Progenitor cell of endocrine pancreas (in vitro differentiated cells): ENCODE data around the gene TMEM63B. TPM values are rescaled to one million over a fixed set of nuclear protein-coding genes. Genes with fewer than 3 reads are reported as not detected.

ENCODE experiments used
- DNase-seq: peaks from one replicate; pipeline ENCODE4 v3.0.0; 2021; ENCODE audit warnings: low spot score; ENCODE audit not compliant: unreplicated experiment
- H3K27ac Mint-ChIP-seq: 2 replicates; pipeline ENCODE4 v1.8.0; 2021; ENCODE audit warnings: mild to moderate bottlenecking, moderate library complexity, mixed read lengths
- H3K27me3 Mint-ChIP-seq: 2 replicates; pipeline ENCODE4 v1.8.0; 2021; ENCODE audit warnings: mixed read lengths
- H3K36me3 Mint-ChIP-seq: 2 replicates; pipeline ENCODE4 v1.8.0; 2022; ENCODE audit warnings: mixed read lengths; ENCODE audit not compliant: insufficient read depth
- H3K4me1 Mint-ChIP-seq: 2 replicates; pipeline ENCODE4 v1.8.0; 2021; ENCODE audit warnings: low read depth, mixed read lengths
- H3K4me3 Mint-ChIP-seq: 2 replicates; pipeline ENCODE4 v1.8.0; 2021; ENCODE audit warnings: low read depth, mild to moderate bottlenecking, moderate library complexity, mixed read lengths
- H3K9me3 Mint-ChIP-seq: 2 replicates; pipeline ENCODE4 v1.8.0; 2021; ENCODE audit warnings: low read depth, mixed read lengths
- total RNA-seq: library from RNA; stranded (reverse); gene quantifications from 2 replicates; pipeline ENCODE4 v1.2.1, GENCODE V29; 2021
- TF ChIP-seq, protein P1 (sequence below): fragments of 200-600 bp; sonication (generic); IDR thresholded peaks from one replicate; pipeline ENCODE4 v1.5.0; 2021; ENCODE audit warnings: antibody characterized with exemption, mild to moderate bottlenecking; ENCODE audit not compliant: unreplicated experiment

TMEM63B gene
- total RNA-seq, 1 donor from 2014 or later, result 72.3 TPM

DNA sequence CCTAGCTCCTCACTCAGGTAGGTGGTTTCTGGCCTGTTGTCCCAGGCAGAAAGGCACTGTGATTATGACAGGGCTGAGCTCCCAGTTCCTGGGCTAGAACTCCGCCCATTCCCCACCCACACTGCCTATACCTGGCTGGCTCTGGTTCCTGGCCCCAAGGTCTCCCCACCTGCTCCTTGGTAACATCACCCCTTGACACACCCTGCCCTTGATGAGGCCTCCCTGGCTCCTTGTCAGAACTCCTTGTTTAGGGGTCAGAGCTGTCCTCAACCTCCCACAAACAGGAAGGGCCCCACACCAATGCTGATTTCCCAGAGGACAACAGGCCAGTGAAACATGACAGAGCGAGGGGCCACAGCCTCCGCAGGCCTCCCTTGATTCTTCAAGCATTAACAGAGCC is 73.8 kb downstream of the TMEM63B start:
- Mint-ChIP-seq H3K27ac (no peak overlapping the region), H3K9me3 (no peaks in the 10 kb centered on the region), H3K36me3 (no peaks in the 10 kb centered on the region), H3K4me1 (peaks cover 8% of the 10 kb centered on the region), H3K27me3 (peaks cover 5% of the 10 kb centered on the region), H3K4me3 (no peak overlapping the region)
- DNase-seq, result no peak
- TF ChIP-seq, protein P1, sequence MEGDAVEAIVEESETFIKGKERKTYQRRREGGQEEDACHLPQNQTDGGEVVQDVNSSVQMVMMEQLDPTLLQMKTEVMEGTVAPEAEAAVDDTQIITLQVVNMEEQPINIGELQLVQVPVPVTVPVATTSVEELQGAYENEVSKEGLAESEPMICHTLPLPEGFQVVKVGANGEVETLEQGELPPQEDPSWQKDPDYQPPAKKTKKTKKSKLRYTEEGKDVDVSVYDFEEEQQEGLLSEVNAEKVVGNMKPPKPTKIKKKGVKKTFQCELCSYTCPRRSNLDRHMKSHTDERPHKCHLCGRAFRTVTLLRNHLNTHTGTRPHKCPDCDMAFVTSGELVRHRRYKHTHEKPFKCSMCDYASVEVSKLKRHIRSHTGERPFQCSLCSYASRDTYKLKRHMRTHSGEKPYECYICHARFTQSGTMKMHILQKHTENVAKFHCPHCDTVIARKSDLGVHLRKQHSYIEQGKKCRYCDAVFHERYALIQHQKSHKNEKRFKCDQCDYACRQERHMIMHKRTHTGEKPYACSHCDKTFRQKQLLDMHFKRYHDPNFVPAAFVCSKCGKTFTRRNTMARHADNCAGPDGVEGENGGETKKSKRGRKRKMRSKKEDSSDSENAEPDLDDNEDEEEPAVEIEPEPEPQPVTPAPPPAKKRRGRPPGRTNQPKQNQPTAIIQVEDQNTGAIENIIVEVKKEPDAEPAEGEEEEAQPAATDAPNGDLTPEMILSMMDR, result no peak

DNA sequence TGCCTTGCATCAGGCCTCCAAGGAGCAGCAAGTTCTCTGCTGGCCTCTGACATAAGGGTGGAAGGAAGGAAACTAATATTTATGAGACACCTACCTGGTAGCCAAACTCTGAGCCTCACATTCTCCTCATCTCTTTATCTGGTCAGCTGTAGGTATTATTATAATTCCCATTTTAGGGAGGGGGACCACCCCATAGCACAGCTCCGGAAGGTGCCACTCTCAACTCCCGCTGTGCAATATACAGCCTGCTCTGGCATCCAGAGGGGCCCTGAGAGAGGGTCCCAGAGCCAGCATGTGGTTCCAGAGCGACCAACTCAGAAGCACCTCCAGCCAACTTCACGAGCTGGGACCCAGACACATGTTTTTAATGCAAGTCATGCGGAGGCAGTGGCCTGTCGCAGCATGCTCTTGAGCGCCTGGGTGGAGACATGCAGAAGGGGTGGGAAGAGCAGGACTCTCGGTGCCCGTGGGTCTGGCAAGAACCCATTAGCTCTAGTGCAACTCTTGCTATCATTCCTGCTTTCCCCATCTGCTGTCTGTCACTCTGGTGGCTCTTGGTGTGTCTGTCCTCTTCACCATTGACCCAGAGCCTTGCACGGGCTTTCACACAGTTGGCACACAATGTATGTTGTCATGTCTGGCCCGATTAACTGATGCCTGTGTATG is 74.4 kb downstream of the TMEM63B start:
- TF ChIP-seq, protein P1, result no peak
- Mint-ChIP-seq H3K9me3 (no peaks in the 10 kb centered on the region), H3K27ac (no peak overlapping the region), H3K4me1 (peaks cover 8% of the 10 kb centered on the region), H3K27me3 (peaks cover 5% of the 10 kb centered on the region), H3K36me3 (no peaks in the 10 kb centered on the region), H3K4me3 (no peak overlapping the region)
- DNase-seq, result no peak

- Mint-ChIP-seq H3K36me3 (no peaks in the 10 kb centered on the region), H3K4me1 (peaks cover 8% of the 10 kb centered on the region), H3K4me3 (no peak overlapping the region), H3K9me3 (no peaks in the 10 kb centered on the region), H3K27me3 (peaks cover 5% of the 10 kb centered on the region), H3K27ac (no peak overlapping the region)
- no peak for DNase-seq
- TF ChIP-seq, protein P1, result no peak
Measured at GRCh38 chr6:44202332-44202971, 75.1 kb downstream of the TMEM63B start.

- DNase-seq, result no peak
- Mint-ChIP-seq H3K27me3 (peaks cover 5% of the 10 kb centered on the region), H3K4me1 (peaks cover 8% of the 10 kb centered on the region), H3K36me3 (no peaks in the 10 kb centered on the region), H3K27ac (no peak overlapping the region), H3K4me3 (no peak overlapping the region), H3K9me3 (no peaks in the 10 kb centered on the region)
- TF ChIP-seq, protein P1, result no peak
Measured at GRCh38 chr6:44202972-44203750, 75.8 kb downstream of the TMEM63B start.

DNA sequence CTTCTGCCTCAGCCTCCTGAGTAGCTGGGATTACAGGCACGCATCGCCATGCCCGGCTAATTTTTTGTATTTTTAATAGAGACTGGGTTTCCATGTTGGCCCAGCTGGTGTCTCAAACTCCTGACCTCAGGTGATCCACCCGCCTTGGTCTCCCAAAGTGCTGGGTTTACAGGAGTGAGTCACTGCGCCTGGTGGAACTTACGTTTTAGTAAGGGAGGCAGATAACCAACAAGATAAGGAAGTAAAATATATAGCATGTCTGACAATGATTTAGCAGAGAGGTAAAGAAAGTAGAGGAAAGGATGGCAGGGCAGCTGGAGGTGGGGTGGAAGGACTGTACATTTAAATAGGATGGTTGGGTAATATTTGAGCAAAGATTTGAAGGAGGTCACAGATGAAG is 76.6 kb downstream of the TMEM63B start:
- H3K36me3 Mint-ChIP-seq, result no peaks in the 10 kb centered on the region
- no peak overlapping the region for H3K4me3 Mint-ChIP-seq
- DNase-seq, result no peak
- TF ChIP-seq, protein P1, result no peak
- no peak overlapping the region for H3K27ac Mint-ChIP-seq
- peaks cover 11% of the 10 kb centered on the region for H3K27me3 Mint-ChIP-seq
- H3K4me1 Mint-ChIP-seq, result peaks cover 8% of the 10 kb centered on the region
- H3K9me3 Mint-ChIP-seq, result no peaks in the 10 kb centered on the region
